DOHH2 (cell line): Measurements from ENCODE around the gene AAGAB.

ENCODE experiments used
- H3F3A ChIP-seq: fragments of 200-600 bp; sonication (generic), shearing (Covaris generic); 2 replicates; pipeline ENCODE4 v1.6.0; 2016; ENCODE audit warnings: antibody characterized with exemption, mild to moderate bottlenecking; ENCODE audit not compliant: control insufficient read depth, insufficient read depth
- H3K27ac ChIP-seq: fragments of 200-600 bp; sonication (generic); 2 replicates; pipeline ENCODE4 v1.5.1; 2014; ENCODE audit warnings: low read depth, mild to moderate bottlenecking, low read length, moderate library complexity
- H3K27me3 ChIP-seq: fragments of 200-600 bp; sonication (generic); 2 replicates; pipeline ENCODE4 v1.6.1; 2014; ENCODE audit warnings: mild to moderate bottlenecking, low read length, mixed read lengths; ENCODE audit not compliant: control insufficient read depth
- H3K36me3 ChIP-seq: fragments of 200-600 bp; sonication (generic); 2 replicates; pipeline ENCODE4 v1.6.1; 2014; ENCODE audit warnings: mild to moderate bottlenecking, low read length, moderate library complexity, mixed read lengths; ENCODE audit not compliant: control insufficient read depth
- H3K4me1 ChIP-seq: fragments of 200-600 bp; sonication (generic); 2 replicates; pipeline ENCODE4 v1.6.1; 2014; ENCODE audit warnings: mild to moderate bottlenecking, low read length, mixed read lengths; ENCODE audit not compliant: control insufficient read depth
- H3K4me2 ChIP-seq: fragments of 200-600 bp; sonication (generic); 2 replicates; pipeline ENCODE4 v1.6.0; 2014; ENCODE audit warnings: mild to moderate bottlenecking, low read length, moderate library complexity
- H3K4me3 ChIP-seq: fragments of 200-600 bp; sonication (generic); 2 replicates; pipeline ENCODE4 v1.5.1; 2014; ENCODE audit warnings: mild to moderate bottlenecking, low read length, mixed read lengths
- H3K79me2 ChIP-seq: fragments of 200-600 bp; sonication (generic); 2 replicates; pipeline ENCODE4 v1.6.1; 2014; ENCODE audit warnings: mild to moderate bottlenecking, low read length, mixed read lengths; ENCODE audit not compliant: control insufficient read depth
- H3K9me2 ChIP-seq: fragments of 200-600 bp; sonication (generic); replicated peaks from 2 replicates; pipeline ENCODE4 v1.6.1; 2014; ENCODE audit warnings: mild to moderate bottlenecking, low read length, mixed read lengths; ENCODE audit not compliant: control insufficient read depth
- H3K9me3 ChIP-seq: fragments of 200-600 bp; sonication (generic); 2 replicates; pipeline ENCODE4 v1.6.1; 2014; ENCODE audit warnings: antibody characterized with exemption, low read length, mixed read lengths; ENCODE audit not compliant: control insufficient read depth, insufficient read depth
- H4K20me1 ChIP-seq: fragments of 200-600 bp; sonication (generic); 2 replicates; pipeline ENCODE4 v1.6.0; 2014; ENCODE audit warnings: low read depth, mild to moderate bottlenecking, antibody characterized with exemption, low read length, moderate library complexity; ENCODE audit not compliant: control insufficient read depth, insufficient read depth
- EZH2phosphoT487 ChIP-seq: fragments of 200-600 bp; sonication (generic); IDR thresholded peaks from 2 replicates; pipeline ENCODE4 v1.6.1; 2017; ENCODE audit warnings: borderline replicate concordance, mild to moderate bottlenecking, antibody characterized with exemption, low read length, moderate library complexity, mixed read lengths
- TF ChIP-seq, protein P1 (sequence below): fragments of 200-600 bp; sonication (generic); IDR thresholded peaks from one replicate; pipeline ENCODE4 v1.5.1; 2014; ENCODE audit warnings: antibody characterized with exemption, mild to moderate bottlenecking, low read depth, low read length; ENCODE audit not compliant: poor library complexity, severe bottlenecking

Gene AAGAB

DNA sequence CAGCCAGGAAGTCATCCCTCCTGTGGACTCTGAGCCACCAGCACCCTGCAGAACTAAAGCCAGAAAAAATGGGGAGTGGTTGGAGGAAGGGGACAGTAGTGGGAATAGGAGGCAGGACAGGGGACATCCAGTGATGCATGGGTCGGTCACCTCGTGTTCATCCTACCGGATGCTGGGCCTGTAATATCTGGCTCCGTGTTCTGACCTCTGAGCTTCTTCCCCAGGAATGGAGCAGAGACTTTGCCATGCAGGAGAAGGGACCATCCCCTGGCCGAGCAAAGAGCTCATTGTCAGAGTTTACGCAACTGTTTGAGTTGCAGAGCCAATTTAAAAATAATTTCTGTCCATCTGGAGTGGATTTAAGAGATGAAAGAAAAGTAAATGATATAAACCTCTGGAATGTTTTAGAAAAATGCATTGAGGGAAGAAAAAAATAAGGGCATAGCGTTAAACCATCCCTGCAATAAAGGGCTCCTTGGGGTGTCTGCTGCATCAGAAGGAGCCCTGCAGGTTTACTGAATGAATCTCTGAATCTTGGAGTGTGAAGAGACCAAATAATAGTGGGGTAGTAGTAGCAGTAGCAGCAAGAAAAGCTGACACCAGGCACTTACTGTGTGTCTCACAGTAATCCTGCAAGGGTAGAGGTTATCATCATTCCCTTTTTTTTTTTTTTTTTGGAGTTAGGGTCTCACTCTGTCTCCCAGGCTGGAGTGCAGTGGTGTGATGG, 70.9 kb downstream of the AAGAB start:
- Histone ChIP-seq H3K9me3 (no peaks in the 10 kb centered on the region), H3F3A (no peaks in the 10 kb centered on the region), H3K4me1 (no peaks in the 10 kb centered on the region), H3K27ac (no peak overlapping the region), H3K9me2 (no peaks in the 10 kb centered on the region), H4K20me1 (0 out of 2 replicates have a peak, but pooled peaks cover 3% of the 10 kb centered on the region), H3K36me3 (peaks cover 13% of the 10 kb centered on the region), H3K27me3 (no peaks in the 10 kb centered on the region), H3K79me2 (no peaks in the 10 kb centered on the region), H3K4me3 (no peak overlapping the region), H3K4me2 (no peak overlapping the region)
- no peak for TF ChIP-seq EZH2phosphoT487
- TF ChIP-seq, protein P1, sequence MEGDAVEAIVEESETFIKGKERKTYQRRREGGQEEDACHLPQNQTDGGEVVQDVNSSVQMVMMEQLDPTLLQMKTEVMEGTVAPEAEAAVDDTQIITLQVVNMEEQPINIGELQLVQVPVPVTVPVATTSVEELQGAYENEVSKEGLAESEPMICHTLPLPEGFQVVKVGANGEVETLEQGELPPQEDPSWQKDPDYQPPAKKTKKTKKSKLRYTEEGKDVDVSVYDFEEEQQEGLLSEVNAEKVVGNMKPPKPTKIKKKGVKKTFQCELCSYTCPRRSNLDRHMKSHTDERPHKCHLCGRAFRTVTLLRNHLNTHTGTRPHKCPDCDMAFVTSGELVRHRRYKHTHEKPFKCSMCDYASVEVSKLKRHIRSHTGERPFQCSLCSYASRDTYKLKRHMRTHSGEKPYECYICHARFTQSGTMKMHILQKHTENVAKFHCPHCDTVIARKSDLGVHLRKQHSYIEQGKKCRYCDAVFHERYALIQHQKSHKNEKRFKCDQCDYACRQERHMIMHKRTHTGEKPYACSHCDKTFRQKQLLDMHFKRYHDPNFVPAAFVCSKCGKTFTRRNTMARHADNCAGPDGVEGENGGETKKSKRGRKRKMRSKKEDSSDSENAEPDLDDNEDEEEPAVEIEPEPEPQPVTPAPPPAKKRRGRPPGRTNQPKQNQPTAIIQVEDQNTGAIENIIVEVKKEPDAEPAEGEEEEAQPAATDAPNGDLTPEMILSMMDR = no peak

DNA sequence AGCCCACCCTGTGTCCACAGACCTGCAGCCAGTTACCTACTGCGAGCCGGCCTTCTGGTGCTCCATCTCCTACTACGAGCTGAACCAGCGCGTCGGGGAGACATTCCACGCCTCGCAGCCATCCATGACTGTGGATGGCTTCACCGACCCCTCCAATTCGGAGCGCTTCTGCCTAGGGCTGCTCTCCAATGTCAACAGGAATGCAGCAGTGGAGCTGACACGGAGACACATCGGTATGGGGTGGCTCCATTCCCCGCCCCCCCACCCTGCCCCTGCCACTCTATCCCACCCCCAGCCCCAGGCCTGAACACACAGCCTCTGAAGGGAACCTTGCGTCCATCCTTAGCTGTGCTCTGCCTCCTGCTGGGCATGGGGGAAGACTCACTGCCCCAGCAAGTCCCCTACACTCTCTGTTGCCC, 73.2 kb downstream of the AAGAB start:
- Histone ChIP-seq H3K27ac (no peak overlapping the region), H3K4me2 (no peak overlapping the region), H3K79me2 (no peaks in the 10 kb centered on the region), H3K27me3 (no peaks in the 10 kb centered on the region), H3K4me3 (no peak overlapping the region), H3K9me2 (no peaks in the 10 kb centered on the region), H3F3A (no peaks in the 10 kb centered on the region), H3K4me1 (no peaks in the 10 kb centered on the region), H3K36me3 (peaks cover 4% of the 10 kb centered on the region; the same call in 1 of the 2 replicates), H3K9me3 (no peaks in the 10 kb centered on the region), H4K20me1 (0 out of 2 replicates have a peak, but pooled peaks cover 3% of the 10 kb centered on the region)
- TF ChIP-seq, protein P1 = no peak
- no peak for TF ChIP-seq EZH2phosphoT487

DNA sequence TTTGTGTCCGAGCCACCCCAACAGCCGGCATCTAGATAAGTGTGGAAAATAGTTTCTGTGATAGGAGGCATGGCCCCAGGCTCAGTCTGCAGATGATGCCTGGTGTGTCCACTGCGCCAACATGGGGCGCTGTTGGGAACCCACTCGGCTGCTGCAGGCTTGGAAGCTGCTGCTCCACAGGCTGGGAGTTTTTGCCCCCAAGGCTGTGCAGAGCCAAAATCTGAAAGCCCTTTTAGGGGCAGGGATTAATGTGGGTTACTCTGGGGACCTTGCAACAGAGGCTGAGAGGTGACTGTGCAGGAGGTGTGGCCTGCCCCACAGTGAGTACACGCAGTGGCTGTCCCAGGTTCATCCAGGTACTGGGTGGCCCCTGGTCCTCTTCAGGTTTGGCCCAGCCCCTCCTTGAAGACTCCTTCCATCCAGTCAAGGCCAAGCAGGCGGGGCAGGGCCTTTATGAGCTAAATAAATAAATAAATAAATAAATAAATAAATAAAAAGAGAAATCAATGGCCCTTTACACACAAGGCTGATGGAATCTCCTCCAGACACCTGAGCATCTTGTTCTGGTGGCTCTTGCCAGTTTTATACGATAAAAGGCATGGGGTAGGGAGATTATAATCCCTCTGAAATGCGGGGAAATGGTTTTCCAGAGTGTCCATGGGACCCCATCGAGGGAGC, 73.8 kb downstream of the AAGAB start:
- TF ChIP-seq, protein P1 = no peak
- TF ChIP-seq EZH2phosphoT487 = no peak
- Histone ChIP-seq H3F3A (no peaks in the 10 kb centered on the region), H3K27ac (no peak overlapping the region), H3K79me2 (no peaks in the 10 kb centered on the region), H3K4me1 (no peaks in the 10 kb centered on the region), H3K9me3 (no peaks in the 10 kb centered on the region), H3K4me3 (no peak overlapping the region), H3K9me2 (no peaks in the 10 kb centered on the region), H4K20me1 (0 out of 2 replicates have a peak, but pooled peaks cover 3% of the 10 kb centered on the region), H3K4me2 (no peak overlapping the region), H3K36me3 (0 out of 2 replicates have a peak, but pooled peaks cover 3% of the 10 kb centered on the region), H3K27me3 (no peaks in the 10 kb centered on the region)
